ENCODE measurements around the gene EHD1. TPM values are rescaled to one million over a fixed set of nuclear protein-coding genes. Genes with fewer than 3 reads are reported as not detected.
"Not testable (repeated sequence)": the region's sequence is repeated elsewhere in the genome, so short reads cannot be mapped to it uniquely, and the experiment has no call there.

Gene EHD1
- total RNA-seq, 1 donor from 2014 or later, result 23.6 TPM

DNA sequence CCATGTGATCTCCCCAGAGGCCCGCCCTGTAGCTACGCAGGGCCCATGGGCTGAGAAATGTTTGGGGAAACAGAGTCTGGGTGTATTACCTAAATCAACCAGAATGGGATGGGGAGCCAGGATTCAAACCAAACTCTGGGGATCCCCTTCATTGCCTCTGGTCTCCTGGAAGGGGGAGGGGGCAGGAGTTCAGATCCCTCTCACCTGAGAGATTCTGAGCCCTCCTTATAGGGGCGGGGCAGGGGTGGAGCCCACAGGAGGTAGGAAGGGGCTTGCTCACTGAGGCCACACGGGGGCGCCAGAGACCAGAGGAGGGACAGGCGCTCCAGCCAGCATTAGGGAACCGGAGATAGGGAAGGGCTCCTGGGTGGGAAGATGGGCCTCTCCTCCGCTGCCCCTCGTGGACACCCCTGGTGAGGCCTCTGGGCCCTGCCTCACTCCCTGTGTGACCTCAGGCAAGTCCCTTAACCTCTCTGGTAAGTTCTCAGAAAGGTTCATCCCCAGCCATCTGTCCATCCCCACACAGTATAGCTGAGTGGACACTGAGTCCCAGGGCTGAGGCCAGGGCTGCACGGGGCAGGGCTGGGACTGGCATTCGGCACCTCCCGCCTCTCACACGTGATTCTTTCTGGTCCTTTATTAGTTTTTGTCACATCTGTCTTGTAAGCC, 31.3 kb downstream of the EHD1 start:
- DNase-seq (ENCODE audit: low spot score in 2 of 2) (peak; percentile 90 to 97), FAIRE-seq (no peak)

DNA sequence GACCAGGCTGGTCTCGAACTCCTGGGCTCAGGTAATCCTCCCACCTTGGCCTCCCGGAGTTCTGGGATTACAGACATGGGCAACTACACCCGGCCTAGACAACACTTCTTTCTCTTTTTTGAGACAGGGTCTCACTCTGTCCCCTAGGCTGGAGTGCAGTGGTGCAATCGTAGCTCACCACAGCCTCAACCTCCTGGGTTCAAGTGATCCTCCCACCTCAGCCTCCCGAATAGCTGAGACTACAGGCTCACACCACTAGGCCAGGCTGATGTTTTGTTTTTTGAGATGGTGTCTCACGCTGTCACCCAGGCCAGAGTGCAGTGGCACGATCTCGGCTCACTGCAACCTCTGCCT, 32.7 kb downstream of the EHD1 start:
- not testable (repeated sequence) for DNase-seq (ENCODE audit: low spot score in 2 of 2); FAIRE-seq

DNA sequence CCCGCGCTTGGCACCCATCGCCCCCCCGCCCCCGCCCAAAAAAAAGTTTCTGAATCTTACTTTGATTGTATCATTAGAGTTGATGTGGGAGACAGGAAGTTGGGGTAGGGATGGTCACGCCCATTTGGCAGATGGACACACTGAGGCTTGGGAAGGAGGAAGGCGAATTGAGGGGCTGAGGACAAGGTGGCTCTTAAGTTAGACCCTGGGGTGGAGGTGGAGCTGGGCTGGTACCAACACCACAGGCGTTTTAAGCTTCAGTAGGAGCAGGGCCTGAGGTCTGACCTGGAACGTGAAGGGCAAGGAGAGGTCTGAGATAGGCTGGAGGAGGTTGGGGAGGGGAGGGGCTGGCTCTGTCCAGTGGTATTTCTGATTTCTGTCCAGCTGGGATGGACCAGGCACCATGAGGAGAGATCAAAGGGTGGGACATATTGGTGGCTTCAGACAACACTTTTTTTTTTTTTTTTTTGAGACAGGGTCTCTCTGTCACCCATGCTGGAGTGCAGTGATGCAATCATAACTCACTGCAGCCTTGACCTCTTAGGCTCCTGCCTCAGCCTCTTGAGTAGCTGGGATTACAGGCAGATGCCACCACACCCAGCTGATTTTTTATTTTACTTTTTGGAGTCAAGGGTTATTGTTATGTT, 33.2 kb downstream of the EHD1 start:
- no peak for FAIRE-seq
- no peak for DNase-seq (ENCODE audit: low spot score in 2 of 2)

DNA sequence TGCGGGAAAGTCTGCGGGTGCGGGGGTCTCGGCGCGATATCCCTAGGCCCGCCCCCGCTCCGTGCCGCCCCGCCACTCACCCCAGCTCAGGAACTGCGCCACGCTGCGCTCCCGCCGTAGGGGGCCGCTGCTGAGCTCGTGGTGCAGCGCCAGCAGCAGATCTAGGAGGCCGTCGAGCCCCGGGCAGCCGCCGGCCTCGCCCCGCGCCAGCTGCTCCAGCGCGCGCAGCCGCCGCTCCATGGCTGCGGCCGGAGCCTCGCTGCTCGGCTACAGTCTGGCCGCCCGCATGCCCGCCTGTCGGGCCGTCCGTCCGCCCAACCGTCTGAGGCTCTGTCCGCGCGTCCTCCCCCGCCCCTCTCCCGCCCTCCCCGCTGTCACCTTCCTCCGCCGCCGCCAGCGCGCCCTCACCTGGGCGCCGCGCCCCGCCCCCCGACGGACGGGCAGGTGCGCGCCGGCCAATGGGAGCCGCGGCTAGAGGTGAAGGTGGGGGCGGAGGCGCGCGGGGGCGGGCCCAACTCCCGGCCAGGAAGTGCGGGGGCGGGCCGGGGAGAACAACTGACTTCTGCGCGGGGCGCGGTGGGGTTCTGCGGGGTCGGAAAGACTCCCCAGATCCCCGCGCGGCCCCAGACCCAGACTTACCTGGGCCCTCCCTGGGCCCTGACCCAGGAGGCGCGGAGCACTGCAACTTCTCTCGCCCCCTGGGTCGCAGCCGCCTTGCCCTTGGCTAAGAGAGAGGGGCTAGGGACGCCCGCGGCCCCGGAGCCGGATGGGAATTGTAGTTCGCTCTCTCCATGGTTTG, 33.9 kb downstream of the EHD1 start, which contains the start of gene CDC42BPG:
Gene CDC42BPG (minus strand): TSS at position 324 of the 799 bp plus-strand sequence. CDS start 84 bp downstream, at position 240.
- peak; percentile 79 to 84 for DNase-seq (ENCODE audit: low spot score in 2 of 2)
- no peak for FAIRE-seq

DNA sequence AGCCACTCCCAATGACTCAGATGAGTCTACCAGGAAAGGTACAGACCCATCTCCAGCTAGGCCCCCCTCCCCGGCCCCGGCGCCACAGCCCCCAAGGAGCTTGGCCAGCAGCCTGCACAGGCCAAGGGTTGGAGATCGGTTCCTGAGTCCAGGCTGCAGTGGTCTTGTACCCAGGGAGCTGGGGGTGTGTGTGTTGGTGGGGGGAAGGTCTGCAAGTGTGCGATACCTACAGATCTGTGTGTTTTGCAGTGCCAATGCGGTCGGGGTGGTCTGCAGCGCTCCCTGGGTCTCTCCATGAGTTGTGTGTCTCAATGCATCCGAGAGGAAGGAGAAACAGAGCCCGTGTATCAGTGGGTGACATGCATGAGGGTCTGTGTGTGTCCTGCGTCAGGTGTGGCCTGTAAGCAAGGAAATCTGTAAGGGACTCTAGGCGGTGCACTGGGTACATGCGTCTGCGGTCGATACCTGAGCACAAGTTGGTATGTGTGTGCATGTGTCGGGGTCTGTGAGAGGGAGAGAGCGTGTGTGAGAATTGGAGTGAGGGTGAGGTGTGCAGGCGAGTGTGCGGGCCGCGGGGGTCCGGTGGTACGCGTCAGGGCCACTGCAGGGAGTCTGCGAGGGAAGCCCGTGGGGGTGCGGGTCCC, 34.6 kb downstream of the EHD1 start:
- FAIRE-seq, result no peak
- no peak for DNase-seq (ENCODE audit: low spot score in 2 of 2)

DNA sequence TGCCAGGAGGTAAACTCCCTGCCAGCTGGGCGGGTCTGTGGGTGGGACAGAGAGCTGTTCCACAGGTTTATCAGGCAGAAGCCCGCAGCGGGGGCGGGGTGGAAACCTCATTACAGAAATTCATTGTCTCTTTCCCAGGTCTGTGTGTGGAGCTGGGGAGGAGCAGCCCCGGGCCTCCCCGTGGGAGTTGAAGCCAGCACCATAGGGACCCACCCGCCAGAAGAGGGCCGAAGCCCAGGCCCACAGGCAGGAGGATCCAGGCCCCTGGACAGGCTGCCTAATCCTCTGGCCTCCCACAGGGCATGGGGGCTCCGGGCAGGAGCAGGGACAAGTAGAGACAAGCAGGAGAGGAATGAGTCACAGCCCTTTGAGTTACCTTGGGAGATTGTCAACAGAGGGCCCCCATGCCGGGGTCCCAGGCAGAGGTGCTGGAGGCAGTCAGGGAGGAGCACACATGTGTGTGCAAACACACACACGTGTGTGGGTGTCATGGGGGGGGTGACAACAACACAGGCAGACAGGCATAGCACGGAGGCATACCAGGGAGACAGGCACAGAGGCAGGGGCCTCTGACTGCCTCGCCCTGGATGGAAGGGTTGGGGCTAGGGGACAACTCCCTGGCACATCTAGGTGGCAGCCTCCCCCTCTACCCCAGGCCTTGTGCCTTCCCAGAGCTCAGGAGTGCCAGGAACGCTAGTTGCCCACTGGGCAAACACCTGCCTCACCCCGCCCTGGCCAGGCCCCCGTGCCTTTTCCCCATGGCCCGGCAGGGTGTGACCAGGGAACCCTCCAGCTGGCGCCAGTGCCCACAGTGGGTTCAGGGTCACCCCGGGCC, 35.4 kb downstream of the EHD1 start:
- no peak for FAIRE-seq
- no peak for DNase-seq (ENCODE audit: low spot score in 2 of 2)

DNA sequence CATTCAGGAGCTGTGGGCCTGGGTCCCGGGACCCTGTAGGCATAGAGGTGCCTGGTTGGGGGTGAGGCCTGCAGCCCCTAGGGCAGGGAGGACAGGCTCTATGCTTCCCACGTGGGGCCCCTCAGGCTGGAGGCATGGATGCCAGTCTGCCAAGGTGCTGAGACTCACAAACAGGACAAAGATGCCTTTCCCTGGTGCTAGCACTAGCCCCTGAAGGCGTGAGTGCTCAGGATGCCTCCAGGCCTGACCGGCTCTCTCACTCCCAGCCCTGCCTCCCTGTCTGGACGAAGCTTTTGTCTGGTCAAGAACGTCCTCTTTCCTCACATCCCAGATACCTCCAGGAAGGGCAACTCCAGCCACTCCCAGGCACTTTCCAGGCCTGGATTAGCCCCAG, 36.1 kb downstream of the EHD1 start:
- no peak for FAIRE-seq
- no peak for DNase-seq (ENCODE audit: low spot score in 2 of 2)

DNA sequence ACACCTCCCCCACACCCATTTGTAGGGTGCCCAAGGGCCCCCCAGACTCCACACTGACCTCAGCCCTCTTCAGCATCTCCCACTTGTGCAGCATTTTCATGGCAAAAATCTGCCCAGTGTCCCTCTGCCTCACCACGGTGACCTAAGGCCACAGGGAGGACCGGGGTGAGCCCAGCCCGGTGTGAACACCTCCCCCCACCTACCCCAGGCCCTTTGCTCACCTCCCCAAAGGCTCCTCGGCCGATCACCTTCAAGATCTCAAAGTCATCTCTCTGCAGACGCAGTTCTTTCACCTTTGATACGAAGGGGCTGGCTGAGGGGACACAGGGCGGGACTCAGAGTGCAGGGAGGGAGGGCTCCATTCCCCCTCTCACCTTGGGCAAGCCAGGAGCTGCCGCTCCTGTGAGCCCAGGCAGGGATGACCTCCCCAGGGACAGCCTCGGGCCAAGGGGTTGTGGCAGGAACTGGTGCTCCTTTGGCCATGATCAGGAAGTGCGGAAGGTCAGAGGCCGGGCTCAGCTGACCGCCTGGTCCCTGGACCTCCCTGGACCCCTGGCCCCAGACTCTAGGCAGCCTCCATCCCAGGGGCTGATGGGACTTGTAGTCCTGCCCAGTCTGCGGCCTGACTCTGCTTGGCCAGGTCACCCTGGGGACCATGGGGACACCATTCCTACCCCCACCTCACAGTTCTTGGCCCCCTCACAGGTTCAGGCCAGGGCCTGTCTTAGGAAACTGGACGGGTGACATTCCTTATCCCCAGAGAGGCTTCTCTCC, 36.6 kb downstream of the EHD1 start:
- no peak for DNase-seq (ENCODE audit: low spot score in 2 of 2)

DNA sequence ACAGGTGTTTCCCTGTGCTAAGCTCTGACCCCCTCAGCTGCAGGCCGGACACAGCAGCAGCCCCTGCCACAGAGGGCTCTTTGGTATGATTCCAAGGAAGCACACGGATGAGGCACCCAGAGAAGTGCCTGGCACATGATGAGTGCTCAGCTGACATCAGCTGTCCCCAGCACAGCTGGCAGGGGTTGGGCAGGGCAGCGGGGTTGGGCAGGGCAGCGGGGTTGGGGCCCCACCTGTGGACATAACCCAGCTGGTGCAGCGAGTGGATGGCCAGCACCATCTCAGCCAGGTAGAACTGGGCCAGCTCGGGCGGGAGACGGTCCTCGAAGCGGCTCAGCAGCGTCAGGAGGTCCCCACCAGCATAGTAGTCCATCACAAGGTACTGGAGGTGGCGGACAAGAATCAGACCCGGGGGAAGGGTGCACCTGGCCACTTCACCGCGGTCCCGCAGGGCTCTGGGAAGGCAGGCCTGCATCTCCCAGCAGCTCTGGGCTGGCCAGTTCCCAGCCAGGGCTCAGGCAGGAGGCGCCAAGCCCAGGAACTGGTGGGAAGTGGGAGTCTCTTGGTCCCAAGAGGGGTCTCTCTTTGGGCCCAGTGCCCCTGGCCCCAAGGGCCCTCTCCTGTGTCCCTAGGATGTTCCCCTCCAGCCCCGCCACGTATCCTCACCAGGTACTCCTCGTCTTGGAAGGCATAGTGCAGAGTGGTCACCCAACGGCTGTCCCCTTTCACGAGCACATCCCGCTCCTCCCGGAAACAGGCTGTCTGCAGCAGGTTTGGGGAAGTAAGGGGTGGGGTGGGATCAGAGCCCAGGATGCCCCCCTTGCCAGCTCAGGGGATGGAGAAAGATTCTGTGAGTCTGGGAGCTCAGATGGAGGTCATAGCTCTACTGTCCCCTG, 38.3 kb downstream of the EHD1 start:
- no peak for FAIRE-seq

More for the DNA sequence above, 36.6 kb downstream of the EHD1 start:
- no peak for FAIRE-seq

DNA sequence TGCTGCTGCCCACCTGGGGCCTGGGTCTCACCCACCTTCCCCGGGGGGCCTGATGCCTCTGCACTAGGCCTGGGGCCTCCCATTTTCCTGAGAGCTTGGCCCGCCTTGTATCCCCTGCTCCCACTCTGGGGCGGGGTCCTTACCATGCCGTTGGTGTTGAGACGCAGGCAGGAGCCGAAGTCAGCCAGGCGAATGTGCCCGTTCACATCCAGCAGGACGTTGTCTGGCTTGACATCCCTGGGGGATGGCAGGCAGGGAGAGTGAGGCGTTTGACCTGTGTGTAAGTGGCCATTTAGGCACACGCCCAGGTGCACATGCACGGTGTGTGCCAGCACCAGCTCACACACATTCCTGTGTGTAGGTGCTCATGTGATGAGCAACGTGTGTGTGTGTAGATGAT, 39.1 kb downstream of the EHD1 start:
- FAIRE-seq, result no peak
- no peak for DNase-seq (ENCODE audit: low spot score in 2 of 2)

More for the DNA sequence above, 38.3 kb downstream of the EHD1 start:
- no peak for DNase-seq (ENCODE audit: low spot score in 2 of 2)

DNA sequence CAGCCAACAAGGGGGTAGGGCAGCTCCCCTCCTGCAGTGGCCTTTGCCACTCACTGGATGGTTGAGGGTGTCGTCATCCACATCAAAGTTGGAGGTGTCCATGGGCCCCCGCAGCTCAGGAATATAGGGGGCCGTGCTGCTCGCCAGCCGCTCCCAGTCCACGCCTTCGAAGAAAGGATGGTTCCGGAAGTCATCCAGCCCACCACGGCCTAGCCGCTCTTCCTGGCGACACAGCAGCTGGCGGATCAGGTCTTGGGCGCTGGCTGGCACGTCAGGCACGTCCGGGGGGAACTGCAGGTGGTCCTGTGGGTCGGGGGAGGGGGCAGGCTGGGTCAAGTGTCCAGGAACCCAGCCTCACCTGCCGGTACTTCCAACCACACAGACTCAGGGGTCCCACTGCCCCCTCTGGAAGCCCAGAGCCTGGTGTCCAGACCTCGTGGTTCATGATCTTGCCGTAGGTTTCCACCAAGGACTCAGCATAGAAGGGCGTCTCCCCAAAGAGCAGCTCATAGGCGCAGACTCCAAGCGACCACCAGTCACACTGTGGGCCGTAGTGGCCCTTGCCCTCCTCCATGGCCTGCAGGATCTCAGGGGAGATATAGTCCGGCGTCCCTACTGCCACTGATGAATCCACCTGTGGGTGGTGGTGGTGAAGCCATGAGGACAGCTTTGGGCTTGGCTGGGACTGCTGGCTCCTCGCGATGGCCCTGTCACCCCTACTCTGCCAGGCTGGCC, 39.7 kb downstream of the EHD1 start:
- DNase-seq (ENCODE audit: low spot score in 2 of 2), result no peak
- FAIRE-seq, result no peak

DNA sequence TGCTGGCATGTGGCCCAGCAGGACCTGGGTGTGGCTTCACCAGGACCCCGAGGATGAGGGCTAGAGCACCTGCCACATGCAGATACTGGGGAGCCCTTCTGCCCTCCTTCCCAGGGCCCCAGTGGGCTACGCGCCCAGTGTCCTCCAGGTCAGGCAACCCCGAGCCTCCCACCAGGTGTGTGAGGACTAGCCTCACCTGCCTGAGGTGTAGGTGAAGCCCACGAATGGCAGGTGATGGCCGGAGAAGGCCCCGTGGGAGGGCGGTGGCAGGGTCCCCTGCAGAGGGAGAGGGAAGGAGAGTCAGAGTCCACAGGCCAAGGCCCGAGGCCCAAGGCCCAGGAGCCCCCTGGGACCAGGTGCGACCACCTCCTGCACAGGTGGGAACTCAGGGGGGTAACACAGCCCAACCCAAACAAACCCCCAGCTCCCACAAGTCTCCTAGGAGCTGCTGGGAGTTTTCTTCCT, 40.5 kb downstream of the EHD1 start:
- DNase-seq (ENCODE audit: low spot score in 2 of 2), result no peak
- FAIRE-seq, result no peak

DNA sequence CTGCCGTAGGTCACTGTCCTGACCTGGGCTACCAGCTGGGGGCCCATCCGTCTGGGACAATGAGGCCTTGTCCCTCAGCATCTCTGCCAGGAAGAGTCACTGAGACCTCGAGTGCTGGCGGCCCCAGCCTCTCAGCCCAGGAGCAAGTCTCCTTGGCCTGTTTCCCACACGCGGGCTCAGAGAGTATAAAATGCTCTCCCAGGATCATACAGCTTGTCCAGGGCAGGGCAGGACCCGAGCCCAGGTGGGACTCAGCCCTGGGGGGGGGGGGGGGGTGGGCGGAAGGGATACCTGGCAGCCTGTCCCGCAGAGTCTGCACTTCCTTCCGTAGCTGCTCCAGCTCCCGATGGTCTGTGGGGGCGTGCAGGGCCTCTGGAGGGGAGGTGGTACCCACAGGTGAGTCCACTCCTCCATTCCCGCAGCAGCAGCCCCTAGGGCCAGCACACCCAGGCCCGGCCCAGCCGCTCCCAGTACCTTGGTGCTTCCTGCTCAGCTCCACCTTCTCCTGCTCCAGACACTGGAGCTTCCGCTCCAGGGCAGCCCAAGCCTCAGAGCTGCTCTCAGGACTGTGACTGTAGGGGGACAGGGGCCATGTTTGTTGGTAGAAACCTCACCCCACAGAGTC, 41.9 kb downstream of the EHD1 start:
- FAIRE-seq (no peak), DNase-seq (ENCODE audit: low spot score in 2 of 2) (no peak)

DNA sequence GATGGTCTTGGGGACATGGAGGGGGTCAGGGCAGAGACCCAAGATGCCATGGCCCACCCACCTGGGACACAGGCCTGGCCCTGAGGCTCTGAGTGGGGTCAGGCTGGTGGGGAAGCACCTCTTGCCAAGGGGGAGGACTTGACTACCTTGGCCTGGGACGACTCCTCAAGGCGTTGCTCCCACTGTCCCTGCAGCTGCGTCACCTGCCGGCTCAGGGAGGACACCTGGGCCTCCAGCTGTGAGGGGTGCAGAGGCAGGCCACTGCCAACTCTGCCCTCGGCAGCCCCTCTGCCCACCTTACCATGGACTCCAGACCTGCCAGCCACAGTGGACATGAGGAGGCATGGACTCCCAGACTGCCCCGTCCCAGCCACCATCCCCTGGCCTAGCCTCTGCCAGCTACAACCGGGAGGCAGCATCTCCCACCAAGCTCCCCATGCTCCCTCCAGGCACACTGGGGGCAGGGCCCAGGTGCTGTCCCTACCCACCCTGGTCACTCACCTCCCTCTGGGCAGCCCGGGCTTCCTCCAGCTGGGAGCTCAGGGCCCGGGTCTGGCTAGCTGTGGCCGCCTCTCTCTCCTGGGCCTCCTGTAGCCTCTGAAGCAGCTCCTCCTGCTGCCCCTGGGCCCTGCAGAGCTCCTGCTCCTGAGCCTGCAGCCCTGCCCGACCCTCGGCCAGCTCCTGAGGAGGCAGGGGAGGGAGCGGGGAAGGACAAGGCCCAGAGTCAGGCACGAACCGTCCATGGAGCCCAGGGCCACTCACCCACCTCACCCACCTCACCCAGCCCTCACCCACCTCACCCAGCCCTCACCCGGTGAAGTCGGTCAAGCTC, 42.6 kb downstream of the EHD1 start:
- FAIRE-seq (no peak), DNase-seq (ENCODE audit: low spot score in 2 of 2) (no peak)

DNA sequence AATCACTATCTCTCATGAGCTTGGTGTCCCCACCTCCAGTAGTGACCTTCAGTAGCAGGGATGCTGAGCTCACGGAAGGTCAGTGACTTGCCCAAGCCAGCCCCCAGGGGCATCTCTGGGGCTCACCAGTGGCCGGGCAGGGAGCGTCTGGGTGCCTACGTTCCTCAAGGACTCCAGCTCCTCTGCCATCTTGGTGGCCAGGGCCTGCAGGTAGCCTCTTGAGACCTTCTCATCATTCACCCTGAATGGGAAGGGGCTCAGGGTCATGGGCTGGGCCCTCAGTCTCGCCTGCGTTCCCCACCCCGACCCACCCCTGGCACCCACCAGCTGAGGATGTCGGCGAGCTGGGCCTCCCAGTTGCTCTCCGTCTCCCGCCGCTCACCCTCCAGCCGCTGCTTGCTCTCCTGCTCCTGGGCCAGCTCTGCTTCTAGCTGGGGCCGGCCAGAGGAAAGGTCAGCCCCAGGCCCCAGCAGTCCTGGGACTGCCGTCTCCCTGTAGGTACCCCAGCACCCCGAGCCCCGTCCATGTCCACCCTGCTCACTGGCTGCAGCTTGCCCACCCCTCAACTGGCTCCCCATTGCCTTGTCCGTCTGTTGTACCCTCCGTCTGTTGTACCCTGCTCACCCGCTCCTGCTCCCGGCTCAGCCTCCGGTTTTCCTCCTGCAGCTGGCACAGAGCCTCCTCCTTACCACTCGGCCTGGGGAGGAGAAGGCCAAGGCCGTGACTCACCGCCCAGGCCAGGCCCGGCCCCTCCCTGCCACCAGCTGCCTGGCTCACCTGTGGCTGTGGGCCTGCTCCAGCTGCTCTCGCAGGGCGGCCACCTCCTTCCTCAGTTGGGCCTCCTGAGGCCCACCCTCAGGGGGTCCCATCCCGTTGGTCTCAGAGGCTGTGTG, 43.5 kb downstream of the EHD1 start:
- no peak for FAIRE-seq
- DNase-seq (ENCODE audit: low spot score in 2 of 2), result no peak

Measured in frontal cortex (tissue), 4 donors.